Raji (cell line): ENCODE results near the gene RSAD2.

ENCODE experiments used
- POLR2A ChIP-seq: IDR thresholded peaks from 2 replicates; pipeline ENCODE4 v1.6.1; 2011; ENCODE audit warnings: low read depth, low read length, control low read depth; ENCODE audit not compliant: insufficient read depth

RSAD2 gene

GRCh38 chr2:6883448-6884122, 6.0 kb downstream of the RSAD2 start:
- no peak for TF ChIP-seq POLR2A

GRCh38 chr2:6885551-6885950, 8.0 kb downstream of the RSAD2 start:
- TF ChIP-seq POLR2A: no peak

- TF ChIP-seq POLR2A: no peak
Measured at GRCh38 chr2:6885968-6886367, 8.4 kb downstream of the RSAD2 start.

- no peak for TF ChIP-seq POLR2A
Measured at GRCh38 chr2:6887751-6888192, 10.2 kb downstream of the RSAD2 start.

- TF ChIP-seq POLR2A: no peak
Measured at GRCh38 chr2:6888724-6889123, 11.1 kb downstream of the RSAD2 start.

- TF ChIP-seq POLR2A: no peak
Measured at GRCh38 chr2:6893876-6894482, 16.4 kb downstream of the RSAD2 start.

- TF ChIP-seq POLR2A: no peak
Measured at GRCh38 chr2:6896930-6897759, 19.6 kb downstream of the RSAD2 start.

- TF ChIP-seq POLR2A: no peak
Measured at GRCh38 chr2:6905668-6906067, 28.1 kb downstream of the RSAD2 start.

GRCh38 chr2:6906165-6906741, 28.7 kb downstream of the RSAD2 start:
- TF ChIP-seq POLR2A: no peak

GRCh38 chr2:6908291-6908690, 30.7 kb downstream of the RSAD2 start:
- no peak for TF ChIP-seq POLR2A

GRCh38 chr2:6909431-6910385, 32.1 kb downstream of the RSAD2 start:
- no peak for TF ChIP-seq POLR2A

- no peak for TF ChIP-seq POLR2A
Measured at GRCh38 chr2:6911721-6912120, 34.1 kb downstream of the RSAD2 start.

- no peak for TF ChIP-seq POLR2A
Measured at GRCh38 chr2:6913415-6914157, 36.0 kb downstream of the RSAD2 start.

- TF ChIP-seq POLR2A: no peak
Measured at GRCh38 chr2:6914828-6915227, 37.3 kb downstream of the RSAD2 start.
